Stimulated activated CD4-positive, alpha-beta T cell treated with anti-CD3 and anti-CD28 coated beads, Interleukin-12 subunit alpha, Interleukin-12 subunit beta, amount 100 ng/mL, for 4 hours (primary cell): ENCODE measurements around the gene PF4V1.
"Not testable (repeated sequence)": the region's sequence is repeated elsewhere in the genome, so short reads cannot be mapped to it uniquely, and the experiment has no call there.

Experiments
- DNase-seq: peaks from one replicate; pipeline ENCODE4 v3.0.0-alpha.2; 2020

The PF4V1 gene

DNA sequence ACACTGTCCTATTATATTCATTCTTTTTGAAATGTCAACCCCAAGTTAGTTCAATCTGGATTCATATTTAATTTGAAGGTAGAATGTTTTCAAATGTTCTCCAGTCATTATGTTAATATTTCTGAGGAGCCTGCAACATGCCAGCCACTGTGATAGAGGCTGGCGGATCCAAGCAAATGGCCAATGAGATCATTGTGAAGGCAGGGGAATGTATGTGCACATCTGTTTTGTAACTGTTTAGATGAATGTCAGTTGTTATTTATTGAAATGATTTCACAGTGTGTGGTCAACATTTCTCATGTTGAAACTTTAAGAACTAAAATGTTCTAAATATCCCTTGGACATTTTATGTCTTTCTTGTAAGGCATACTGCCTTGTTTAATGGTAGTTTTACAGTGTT lies 17.7 kb downstream of the PF4V1 start:
- no peak for DNase-seq

DNA sequence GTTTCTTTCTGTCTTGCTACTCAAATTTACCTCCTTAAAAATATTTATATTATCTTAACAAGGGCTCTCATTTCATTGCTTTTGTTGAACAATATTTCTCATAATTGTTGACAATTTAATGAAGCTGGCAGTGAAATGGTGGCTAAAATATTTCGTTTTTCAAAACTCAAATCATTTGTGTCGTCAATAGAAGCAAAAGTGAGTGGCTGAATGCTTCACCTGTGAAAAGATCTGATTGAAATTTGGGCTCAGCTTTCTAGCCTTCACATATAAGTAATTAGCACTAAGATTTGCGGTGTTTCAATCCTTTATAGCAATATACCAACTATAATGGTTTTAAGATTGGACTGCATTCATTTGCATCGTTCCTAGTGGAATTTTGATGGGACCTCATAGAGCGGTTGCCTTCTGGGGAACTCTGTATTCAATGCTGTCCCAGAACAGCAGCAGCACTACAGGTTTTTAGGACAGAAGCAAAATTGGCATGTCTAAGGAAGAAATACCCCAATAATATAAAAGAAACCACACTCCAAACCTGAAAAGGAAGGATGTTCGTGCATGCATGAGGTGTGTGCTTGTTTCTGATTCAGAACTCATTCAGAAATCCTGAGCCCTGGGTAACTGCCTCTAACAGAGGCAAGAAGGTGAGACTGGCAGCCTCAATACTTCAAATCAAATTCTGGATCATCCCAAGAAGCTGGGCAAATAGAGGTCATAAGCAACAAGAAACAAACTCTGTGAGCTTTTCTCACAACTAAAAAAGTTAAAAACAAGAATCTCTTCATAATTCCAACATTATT lies 18.6 kb downstream of the PF4V1 start:
- DNase-seq: no peak

DNA sequence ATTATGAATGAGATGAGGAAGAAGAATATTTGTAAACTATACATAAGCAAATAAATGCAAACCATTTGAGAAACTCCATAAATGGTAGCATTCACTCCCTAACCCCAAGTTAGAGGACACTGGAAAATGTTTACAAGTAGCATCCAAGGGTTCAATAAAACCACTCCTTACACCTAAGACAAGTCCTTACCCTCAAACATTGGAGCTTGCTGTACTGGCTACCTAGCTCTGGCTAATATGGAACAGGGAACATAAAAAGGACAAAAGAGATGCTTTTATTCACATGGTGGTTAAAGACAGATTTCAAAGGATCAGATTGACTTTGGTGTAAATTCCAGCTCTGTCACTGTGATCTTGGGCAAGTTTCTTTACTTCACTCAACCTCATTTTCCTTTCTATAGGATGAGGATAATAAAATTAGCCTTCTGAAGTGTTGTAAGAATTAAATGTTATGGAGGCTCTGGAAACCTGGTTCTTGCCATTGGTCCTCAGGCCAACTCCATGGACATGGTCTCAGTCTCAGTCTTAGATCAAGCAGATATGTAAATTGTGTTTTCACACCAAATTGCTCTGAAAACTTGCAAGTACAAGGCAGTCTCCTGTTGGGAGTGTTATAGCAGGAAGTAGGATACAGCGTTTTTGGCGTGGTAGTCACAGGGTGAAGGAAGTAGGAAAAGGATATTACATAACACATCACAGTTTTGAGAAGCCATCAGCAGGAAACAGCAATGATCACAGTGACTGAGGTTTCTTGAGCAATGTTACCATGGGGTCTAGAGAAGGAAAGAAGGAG lies 19.4 kb downstream of the PF4V1 start:
- no peak for DNase-seq

DNA sequence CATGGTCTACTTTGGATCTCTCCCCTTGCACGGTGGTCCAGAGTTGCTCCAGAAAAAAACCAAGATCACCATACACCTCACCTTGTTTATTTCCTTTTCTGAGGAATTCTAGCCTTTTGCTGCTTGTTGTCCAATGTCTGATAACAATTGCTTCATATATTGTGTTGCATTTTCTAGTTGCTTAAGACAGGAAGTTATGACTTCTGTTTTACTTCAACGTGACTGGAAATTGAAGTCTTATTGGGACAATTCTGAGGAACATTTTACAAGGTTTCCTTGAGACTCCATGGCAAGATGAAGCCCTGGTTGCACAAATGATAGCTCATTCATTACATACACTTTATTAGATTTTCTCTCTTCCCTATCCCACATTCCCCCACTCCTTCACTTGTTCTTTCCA lies 21.3 kb downstream of the PF4V1 start:
- no peak for DNase-seq

DNA sequence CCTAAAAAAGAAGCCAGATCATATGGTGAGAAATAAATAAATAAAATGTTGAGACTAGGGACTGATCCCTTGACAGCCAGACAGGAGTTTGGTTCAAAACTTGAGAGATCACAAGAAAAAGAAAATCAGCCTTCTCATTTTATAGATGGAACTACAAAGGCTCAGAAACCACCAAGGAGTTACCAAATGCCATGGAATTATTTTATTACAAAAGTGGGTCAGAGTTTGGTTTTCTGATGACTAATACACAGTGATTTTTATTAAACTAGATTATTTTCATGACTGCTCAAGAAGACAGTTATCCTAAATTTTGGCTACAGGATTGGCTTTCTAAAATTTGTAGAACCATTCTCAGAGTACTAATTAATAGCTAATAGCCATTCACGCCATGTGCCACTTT lies 22.3 kb downstream of the PF4V1 start:
- DNase-seq: no peak

DNA sequence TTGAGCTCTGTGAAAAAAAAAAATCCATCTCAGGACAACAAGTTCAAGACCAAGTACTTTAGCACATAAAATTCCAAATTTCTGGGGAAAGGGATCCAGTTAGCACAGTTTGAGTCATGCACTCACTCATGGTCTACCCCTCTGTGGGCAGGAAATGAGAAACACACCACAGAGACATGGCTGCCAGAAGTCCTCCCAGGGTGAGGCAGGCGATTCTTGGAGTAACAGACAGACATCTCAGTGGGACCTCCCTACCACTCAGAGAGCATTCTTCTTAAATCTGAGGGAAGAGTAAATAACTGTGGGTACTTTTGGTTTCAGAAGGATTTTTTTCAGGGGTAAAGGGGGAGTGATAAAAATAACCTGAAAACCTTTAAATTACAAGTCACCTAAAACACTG lies 30.2 kb downstream of the PF4V1 start:
- DNase-seq: no peak

DNA sequence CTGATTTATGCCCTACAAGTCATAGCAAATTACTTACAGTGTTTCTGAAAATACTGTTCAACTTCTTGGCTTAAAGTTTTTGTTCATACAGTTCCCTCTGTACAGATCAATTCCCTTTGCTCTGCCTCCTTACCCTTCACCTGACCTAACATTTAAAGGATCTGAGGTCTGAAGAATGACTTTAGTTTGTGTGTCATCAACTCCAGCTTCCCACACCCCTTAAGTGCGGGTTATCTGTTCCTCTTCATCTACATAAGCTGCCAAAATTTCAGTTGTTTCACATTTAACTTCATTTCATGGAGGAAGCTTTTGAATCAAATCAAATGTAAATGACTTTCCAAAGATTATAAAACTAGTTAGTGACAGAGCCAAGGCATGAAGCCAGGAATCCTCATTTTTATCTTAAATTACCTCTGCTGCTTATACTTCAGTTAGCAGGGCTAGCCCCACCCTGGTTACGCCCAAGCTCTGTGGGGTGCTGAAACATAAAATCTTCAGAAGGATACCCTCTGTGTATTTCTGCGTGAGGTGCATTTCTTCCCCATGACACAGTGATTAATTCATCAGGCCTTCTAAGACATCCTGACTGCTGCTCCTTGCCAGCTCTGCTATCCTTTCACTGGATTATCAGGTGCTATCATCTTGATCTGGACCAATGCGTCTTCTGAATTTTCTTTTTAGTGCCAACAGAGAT lies 32.6 kb downstream of the PF4V1 start:
- no peak for DNase-seq

DNA sequence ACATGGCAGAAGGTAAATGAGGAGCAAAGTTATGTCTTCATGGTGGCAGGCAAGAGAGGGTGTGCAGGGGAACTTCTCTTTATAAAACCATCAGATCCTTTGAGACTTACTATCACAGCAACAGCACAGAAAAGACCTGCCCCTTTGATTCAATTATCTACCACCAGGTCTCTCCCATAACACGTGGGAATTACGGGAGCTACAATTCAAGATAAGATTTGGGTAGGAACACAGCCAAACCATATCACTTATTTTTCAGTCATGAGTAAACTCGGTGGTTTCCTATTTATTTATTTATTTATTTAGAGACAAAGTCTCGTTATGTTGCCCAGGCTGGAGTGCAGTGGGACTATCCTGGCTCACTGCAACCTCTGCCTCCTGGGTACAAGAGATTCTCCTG lies 38.2 kb downstream of the PF4V1 start:
- no peak for DNase-seq

DNA sequence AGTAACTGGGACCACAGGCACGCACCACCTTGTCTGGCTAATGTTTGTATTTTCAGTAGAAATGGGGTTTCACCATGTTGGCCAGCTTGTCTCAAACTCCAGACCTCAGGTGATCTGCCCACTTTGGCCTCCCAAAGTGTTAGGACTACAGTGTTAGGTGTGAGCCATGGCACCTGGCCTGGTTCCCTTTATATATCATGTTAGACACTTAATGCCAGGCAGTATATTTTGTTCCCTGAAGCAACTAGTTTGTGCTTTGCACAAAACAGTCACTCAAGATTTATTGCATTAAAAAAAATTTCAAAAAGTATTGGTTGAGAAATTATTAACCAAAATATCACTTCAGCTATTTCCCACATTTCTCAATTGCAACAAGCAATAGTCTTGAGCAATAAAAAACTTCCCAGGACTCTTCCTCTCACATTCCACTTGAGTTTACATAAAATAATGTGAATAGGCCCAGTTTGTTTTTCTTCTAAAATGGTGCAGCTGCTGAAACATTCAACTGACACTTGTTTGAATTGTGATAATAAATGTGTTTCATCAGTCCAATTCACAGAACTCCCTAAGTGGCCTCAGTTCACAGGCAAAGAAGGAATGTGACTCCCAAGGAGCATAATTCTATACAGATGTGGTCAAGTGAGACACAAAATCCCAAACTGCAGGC lies 38.8 kb downstream of the PF4V1 start:
- DNase-seq: no peak

DNA sequence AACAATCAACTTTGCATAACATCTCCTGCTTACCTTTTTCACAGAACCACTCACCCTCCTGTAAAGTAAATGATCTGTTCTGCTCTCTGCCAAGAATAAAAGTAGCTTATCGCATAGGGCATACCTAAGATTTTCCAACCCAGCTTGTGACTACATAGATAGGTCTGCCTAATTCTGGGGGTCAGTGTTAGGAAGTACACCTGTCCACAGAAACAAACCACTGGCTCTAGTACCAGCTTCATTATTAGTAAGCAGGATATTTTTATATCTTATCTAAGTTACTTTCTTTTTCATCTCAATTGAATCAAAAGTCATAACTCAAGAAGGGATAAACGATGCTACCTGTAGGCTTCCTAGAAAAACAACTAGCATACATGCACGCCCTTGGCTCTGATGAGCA lies 39.9 kb downstream of the PF4V1 start:
- DNase-seq: no peak

DNA sequence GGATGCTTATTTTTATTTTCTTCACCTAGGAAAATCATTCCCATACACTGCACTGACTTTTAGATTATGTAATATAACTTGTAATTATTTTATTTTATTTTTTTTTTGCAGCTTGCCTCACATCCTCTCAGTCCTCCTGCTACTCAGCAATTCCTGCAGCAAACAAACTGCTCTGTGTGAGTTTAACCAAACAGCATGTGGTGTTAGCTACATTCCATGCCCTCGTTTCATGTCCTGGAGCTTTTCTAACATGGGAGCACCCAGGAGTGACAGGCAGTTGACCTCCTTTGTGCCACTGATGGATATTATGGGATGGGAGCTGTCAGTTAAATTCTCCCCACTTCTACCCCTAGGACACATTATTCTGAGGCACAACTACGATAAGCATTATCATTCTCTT lies 40.9 kb downstream of the PF4V1 start:
- no peak for DNase-seq

DNA sequence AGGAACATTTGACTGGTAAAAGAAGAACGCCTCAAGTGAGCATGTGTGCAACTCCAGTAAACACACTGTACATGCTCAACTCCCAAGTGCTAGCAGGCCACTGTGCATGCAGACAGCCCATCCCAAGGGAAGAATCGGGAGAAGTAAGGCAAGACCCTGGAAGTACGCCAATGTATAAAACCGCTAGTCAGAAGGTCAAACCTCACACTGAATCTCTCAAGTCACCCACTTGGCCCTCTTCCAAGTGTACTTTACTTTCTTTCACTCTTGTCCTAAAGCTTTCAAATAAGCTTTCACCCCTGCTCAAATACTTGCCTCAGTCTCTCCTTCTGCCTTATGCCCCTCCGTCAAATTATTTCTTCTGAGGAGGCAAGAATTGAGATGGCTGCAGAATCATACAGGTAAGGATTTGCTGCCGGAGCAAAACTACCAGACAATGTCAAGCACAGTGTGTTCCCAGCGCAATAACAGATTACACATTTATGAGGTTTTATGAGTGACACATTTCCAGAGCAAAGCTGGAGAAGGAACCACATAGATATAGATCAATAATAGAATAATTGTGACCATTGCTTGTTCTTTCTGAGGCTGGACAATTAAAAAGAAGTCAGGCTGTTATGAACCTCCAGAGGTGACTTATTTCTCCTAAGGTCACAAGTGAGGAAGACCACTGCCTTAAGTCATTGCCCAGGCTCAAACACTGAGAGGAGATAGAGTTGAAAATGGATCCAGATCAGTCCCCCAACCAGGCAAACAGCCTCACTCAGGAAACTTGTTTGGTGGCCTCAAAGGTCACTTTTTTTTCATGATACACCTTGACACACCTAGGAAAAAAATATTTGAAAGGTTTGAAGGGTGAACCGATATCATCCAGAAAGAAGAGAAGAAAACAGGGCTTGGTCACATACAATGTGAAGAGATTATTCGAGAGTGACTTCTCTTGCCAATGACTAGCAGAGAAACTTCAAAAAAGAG lies 42.4 kb downstream of the PF4V1 start:
- no peak for DNase-seq

DNA sequence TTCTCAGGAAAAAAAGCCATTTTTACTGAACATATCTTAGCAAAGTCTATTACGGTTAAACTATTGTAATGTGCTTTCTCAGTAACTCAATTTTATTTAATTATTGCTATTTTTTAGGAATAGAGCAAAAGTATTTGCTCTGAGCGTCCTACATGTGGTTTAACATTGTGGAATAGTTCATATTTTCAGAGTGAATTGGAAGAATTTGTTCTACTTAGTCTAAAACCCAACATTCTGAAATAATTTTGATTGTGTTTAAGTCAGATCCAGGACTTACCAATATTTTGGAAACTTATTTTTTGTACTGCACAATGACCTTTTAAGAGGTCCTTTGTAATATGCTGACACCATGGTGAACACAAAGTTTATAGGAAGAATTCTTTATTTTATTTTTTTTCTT lies 43.3 kb downstream of the PF4V1 start:
- DNase-seq: no peak

DNA sequence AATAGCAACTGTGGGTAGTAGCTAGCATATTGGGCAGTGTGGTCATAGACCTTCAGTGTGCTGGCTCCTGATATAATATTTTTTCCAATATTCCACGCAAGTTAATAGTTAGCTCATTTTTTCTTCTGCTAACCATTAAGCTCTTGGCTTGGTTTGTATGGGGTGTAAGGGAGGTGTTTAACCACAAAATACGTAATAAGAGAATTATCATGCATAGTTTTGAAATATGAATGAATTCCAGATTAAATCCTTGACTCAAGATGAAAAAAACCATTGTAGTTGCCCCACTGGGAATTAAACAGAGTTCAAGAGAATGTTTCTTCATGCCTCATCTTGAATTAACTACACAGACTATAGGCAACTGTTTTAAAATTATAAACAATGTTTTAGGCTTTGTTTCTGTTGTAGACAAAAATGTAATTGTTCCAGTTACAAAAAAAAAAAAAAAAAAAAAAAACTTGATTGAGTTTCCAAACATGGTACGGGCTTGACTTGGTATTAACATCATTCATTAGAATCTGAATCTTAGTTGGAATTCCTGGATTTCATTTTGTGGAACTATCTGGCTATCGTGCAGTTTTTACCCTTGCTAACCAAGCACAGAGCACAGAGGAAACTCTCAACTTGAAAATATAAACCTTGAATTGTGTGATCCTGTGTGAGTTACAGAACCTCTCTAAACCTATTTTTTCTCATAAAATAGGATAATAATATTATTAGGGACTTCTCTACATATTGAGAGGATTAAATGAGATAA lies 44.5 kb downstream of the PF4V1 start:
- no peak for DNase-seq

DNA sequence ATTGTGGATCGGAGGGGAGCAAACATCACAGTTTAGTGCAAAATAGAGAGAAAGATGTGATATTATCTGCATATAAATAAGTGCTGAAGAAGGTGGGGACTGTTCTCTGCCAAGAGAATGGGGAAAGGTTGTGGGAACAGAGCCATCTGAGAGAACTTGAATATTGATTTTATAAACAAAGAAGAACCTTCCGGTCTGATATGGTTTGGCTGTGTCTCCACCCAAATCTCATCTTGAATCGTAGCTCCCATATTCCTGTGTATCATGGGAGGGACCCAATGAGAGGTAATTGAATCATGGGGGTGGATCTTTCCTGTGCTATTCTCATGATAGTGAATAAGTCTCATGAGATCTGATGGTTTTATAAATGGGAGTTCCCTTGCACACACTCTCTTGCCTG lies 46.2 kb downstream of the PF4V1 start:
- not testable (repeated sequence) for DNase-seq

DNA sequence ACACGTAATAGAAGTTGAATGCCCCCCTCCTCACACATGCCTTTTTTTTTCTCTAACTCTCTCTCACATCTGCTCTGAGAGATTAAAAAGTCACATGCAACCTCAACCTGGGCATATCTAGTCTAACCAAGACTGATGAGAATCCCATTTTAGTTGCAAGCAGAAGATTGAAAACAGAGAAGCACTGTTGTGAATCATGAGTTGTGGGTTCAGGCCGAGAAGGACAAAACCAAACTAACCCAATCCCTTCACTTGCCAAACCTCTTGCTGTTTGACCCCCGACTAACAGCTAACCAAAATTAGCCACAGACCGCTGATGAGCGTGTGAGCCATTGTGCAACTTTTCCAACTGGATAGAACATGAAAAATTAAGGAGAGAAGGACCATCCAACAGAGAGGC lies 47.9 kb downstream of the PF4V1 start:
- DNase-seq: no peak

DNA sequence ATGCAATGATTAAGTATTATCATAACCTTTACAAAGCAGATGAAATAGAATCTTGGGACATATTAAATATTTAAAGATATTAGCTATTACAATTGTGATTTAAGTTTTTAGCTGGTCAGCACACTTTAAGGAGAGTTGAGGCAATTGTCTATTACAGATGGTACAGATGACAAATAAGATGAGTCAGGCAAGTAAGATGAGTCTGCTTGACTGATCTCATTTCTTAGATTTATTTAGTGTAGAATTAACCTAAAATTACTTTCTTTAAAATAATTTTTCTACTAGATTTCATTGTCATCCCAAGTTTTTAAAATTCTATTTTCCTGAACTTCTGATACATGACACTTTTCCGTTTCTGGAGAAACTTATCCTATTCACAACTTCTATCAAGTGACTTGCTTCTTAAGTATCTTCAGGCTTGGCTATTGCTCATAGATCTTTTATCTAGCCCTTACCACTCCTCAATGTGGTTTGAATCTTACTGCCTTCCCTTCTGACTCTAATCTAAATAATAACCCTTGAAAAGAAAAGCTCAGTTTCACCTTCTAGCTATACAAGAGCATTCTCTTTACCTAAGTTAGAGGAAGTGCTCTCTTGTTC lies 49.0 kb downstream of the PF4V1 start:
- DNase-seq: no peak

DNA sequence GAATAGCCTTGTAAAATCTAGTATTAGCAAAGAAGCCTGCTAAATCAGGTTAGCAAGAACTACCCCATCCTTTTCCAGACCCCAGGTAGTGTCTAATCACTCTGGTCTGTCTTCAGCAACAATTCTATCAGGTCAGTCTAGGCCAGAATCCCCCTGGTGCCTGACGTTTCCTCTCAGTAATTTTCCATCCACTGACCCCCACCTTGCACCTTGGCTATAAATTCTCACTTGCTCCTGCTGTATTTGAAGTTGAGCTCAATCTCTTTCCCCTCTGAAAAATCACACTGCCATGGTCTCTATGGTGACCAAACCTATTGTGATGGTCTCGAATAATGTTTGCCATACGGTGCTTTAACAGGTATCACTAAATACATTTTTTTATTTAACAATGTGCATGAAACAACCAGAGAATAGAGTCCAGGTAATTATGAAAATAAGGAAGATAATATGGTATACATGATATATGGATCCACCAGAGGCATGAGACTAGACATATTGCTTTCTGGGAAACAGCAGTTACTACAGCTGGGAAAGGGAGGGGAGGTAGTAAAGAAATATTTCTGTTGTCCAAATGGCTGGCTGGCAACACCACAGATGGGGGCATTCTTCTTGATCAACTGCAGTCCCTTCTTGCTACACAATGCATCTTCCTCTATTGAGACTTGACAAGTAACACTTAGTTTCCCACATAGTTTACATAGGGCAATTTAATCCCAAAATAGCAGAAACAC lies 49.9 kb downstream of the PF4V1 start:
- DNase-seq: no peak
